ENCODE measurements around the gene CACNA1I.

GRCh38 chr22:39679652-39680051 lies 109.1 kb downstream of the CACNA1I start:
- TF ChIP-seq CTCF (IDR thresholded peaks at IDR 0.05), result no peak
- no peak for TF ChIP-seq POLR2A (IDR thresholded peaks at IDR 0.05)
- TF ChIP-seq POLR2AphosphoS5 (IDR thresholded peaks at IDR 0.05), result no peak

Measured in sigmoid colon (tissue), 4 donors.